Lower leg skin (tissue), 3 donors: Measurements from ENCODE around the gene DNER.

Experiments
- POLR2A ChIP-seq, 2 donors: fragments of 450-650 bp; IDR thresholded peaks; one replicate each; pipeline ENCODE4 v1.6.1; 2016 to 2017; ENCODE audit warnings: antibody characterized with exemption in 2 of 2, mild to moderate bottlenecking in 1 of 2, moderate library complexity in 1 of 2
- TF ChIP-seq, protein P1 (sequence below), 3 donors: fragments of 450-650 bp; IDR thresholded peaks; one replicate each; pipeline ENCODE4 v1.5.1; 2016; ENCODE audit warnings: antibody characterized with exemption in 3 of 3, mild to moderate bottlenecking in 3 of 3, moderate library complexity in 2 of 3

DNA sequence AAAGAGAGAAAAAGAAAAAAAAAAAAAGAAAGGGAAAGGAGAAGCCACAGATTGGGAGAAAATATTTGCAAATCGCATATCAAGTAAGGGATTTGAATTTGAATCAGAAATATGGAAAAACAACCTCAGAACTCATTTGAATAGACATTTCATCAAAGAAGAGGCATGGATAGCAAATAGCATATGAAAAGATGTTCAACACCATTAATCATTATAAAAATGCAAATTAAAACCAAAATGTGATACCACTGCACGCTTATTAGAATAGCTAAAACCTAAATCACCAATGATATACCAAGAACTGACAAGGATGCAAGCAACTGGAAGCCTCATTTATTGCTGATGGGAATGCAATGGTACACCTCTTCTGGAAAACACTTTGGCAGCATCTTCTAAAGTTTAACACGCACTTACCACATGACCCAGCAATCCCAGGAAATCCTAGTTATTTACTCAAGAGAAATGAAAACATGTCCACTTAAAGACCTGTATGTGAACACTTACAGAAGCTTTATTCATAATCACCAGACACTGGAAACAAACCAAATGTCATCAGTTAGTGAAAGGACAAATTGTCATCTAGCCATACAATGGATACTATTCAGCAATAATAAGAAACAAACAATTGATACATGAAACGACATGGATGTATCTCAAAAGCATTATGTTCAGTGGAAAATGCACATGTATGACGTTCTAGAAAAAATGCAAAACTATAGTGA lies 10.3 kb downstream of the DNER start:
- TF ChIP-seq, protein P1, sequence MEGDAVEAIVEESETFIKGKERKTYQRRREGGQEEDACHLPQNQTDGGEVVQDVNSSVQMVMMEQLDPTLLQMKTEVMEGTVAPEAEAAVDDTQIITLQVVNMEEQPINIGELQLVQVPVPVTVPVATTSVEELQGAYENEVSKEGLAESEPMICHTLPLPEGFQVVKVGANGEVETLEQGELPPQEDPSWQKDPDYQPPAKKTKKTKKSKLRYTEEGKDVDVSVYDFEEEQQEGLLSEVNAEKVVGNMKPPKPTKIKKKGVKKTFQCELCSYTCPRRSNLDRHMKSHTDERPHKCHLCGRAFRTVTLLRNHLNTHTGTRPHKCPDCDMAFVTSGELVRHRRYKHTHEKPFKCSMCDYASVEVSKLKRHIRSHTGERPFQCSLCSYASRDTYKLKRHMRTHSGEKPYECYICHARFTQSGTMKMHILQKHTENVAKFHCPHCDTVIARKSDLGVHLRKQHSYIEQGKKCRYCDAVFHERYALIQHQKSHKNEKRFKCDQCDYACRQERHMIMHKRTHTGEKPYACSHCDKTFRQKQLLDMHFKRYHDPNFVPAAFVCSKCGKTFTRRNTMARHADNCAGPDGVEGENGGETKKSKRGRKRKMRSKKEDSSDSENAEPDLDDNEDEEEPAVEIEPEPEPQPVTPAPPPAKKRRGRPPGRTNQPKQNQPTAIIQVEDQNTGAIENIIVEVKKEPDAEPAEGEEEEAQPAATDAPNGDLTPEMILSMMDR (IDR thresholded peaks at IDR 0.05), result no peak
- no peak for TF ChIP-seq POLR2A (IDR thresholded peaks at IDR 0.05)
